Left ventricle myocardium inferior (tissue), 1 donor: ENCODE measurements around the gene FOXJ3. TPM values are rescaled to one million over a fixed set of nuclear protein-coding genes. Genes with fewer than 3 reads are reported as not detected.

Experiments used
- DNase-seq: peaks from one replicate; pipeline ENCODE4 v3.0.0-alpha.2; 2020
- H3K27ac ChIP-seq: fragments of 200-600 bp; replicated peaks from 2 replicates; pipeline ENCODE4 v1.8.0; 2021
- H3K27me3 ChIP-seq: fragments of 200-600 bp; 2 replicates; pipeline ENCODE4 v1.8.0; 2021; ENCODE audit warnings: low read depth
- H3K36me3 ChIP-seq: fragments of 200-600 bp; 2 replicates; pipeline ENCODE4 v1.8.0; 2021
- H3K4me1 ChIP-seq: fragments of 200-600 bp; 2 replicates; pipeline ENCODE4 v1.8.0; 2021
- H3K4me3 ChIP-seq: fragments of 200-600 bp; 2 replicates; pipeline ENCODE4 v1.8.0; 2021; ENCODE audit warnings: mild to moderate bottlenecking, moderate library complexity
- H3K9me3 ChIP-seq: fragments of 200-600 bp; replicated peaks from 2 replicates; pipeline ENCODE4 v1.8.0; 2021
- intact Hi-C: fragments of 100-400 bp; cut with micrococcal nuclease; formaldehyde crosslinking; loops from one replicate; pipeline ENCODE4 v1.11.0; 2022
- total RNA-seq: library from RNA; stranded (reverse); fragmentation: NEBNext Ultra II Directional; extraction: Animal tissue kit (Norgen Biotek cat#: 25700); gene quantifications from one replicate; pipeline ENCODE4 v1.2.1, GENCODE V29; 2021
- TF ChIP-seq, protein P1 (sequence below): fragments of 200-600 bp; IDR thresholded peaks from 2 replicates; pipeline ENCODE4 v1.8.0; 2021; ENCODE audit warnings: antibody characterized with exemption, mild to moderate bottlenecking, borderline replicate concordance
- donor health status: DM: no; HTN: yes; CAD: no; lungs with severe emphysema.

The FOXJ3 gene
- total RNA-seq, 1 donor from 2014 or later = 40.7 TPM

DNA sequence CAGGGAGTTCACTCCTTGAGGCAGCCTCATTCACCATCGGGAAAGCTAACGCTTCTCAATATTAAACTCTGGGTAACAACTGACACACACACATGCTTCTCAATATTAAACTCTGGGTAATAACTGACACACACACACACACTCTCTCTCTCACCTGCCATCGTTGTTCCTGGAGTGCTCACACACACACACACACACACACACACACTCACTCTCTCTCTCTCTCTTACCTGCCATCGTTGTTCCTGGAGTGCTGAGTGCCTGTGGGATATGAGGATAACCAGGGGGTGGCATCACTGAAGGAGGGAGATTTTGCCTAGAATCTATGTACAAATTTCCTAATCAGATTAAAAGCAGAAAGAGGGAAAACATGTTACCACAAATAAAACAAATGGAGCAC is 153.3 kb downstream of the FOXJ3 start:
- Histone ChIP-seq H3K36me3 (peaks cover 30% of the 10 kb centered on the region), H3K4me3 (no peak overlapping the region), H3K9me3 (no peaks in the 10 kb centered on the region), H3K27me3 (no peaks in the 10 kb centered on the region), H3K27ac (no peak overlapping the region), H3K4me1 (peaks cover 26% of the 10 kb centered on the region)
- DNase-seq = no peak
- TF ChIP-seq, protein P1, sequence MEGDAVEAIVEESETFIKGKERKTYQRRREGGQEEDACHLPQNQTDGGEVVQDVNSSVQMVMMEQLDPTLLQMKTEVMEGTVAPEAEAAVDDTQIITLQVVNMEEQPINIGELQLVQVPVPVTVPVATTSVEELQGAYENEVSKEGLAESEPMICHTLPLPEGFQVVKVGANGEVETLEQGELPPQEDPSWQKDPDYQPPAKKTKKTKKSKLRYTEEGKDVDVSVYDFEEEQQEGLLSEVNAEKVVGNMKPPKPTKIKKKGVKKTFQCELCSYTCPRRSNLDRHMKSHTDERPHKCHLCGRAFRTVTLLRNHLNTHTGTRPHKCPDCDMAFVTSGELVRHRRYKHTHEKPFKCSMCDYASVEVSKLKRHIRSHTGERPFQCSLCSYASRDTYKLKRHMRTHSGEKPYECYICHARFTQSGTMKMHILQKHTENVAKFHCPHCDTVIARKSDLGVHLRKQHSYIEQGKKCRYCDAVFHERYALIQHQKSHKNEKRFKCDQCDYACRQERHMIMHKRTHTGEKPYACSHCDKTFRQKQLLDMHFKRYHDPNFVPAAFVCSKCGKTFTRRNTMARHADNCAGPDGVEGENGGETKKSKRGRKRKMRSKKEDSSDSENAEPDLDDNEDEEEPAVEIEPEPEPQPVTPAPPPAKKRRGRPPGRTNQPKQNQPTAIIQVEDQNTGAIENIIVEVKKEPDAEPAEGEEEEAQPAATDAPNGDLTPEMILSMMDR = no peak
- intact Hi-C loops = no loop called here

DNA sequence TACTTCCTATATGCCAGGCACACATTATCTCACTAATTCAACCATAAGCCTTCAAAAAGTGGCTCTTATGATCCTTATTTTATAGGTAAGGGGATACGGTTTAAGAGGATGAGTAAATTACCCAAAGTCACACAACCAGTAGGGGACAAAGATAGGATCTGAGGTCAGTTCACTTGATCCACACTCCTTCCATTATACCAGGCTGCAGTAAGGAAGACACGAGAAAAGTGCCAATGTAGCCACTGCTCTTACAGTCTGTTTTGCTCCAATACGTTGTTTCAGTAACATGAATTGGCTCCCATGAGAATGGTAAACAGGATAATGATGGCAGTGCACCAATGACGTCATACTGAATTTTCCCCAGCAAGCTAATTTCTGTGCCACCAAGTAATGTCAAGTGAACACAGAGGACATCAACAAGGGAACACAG is 155.1 kb downstream of the FOXJ3 start:
- H3K27ac ChIP-seq = no peak overlapping the region
- intact Hi-C loops = no loop called here
- H3K4me1 ChIP-seq = peaks cover 26% of the 10 kb centered on the region
- TF ChIP-seq, protein P1 = no peak
- H3K9me3 ChIP-seq = no peaks in the 10 kb centered on the region
- H3K36me3 ChIP-seq = peaks cover 21% of the 10 kb centered on the region
- no peak overlapping the region for H3K4me3 ChIP-seq
- no peak for DNase-seq
- no peaks in the 10 kb centered on the region for H3K27me3 ChIP-seq

DNA sequence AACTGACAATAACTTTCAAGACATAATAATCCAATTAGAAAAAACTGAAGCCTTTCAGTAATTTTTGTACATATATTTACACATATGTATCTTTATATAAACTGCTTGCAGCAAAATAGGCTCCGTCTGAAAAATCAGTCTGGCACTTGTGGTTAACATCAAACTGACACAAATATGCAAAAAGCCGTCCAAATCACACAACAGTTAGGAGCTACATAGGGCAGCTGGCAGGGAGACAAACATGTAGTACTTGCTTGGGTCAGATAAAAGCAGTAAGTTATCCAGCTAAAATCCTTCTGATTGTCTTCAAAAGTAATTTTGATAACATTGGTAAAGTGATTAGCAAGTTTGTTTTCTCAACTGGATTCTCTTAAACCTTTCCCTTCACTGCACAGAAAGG is 155.8 kb downstream of the FOXJ3 start:
- no peak overlapping the region for H3K4me3 ChIP-seq
- intact Hi-C loops = no loop called here
- peaks cover 29% of the 10 kb centered on the region for H3K4me1 ChIP-seq
- no peak for DNase-seq
- H3K36me3 ChIP-seq = peaks cover 15% of the 10 kb centered on the region
- no peaks in the 10 kb centered on the region for H3K9me3 ChIP-seq
- TF ChIP-seq, protein P1 = no peak
- no peak overlapping the region for H3K27ac ChIP-seq
- H3K27me3 ChIP-seq = no peaks in the 10 kb centered on the region

DNA sequence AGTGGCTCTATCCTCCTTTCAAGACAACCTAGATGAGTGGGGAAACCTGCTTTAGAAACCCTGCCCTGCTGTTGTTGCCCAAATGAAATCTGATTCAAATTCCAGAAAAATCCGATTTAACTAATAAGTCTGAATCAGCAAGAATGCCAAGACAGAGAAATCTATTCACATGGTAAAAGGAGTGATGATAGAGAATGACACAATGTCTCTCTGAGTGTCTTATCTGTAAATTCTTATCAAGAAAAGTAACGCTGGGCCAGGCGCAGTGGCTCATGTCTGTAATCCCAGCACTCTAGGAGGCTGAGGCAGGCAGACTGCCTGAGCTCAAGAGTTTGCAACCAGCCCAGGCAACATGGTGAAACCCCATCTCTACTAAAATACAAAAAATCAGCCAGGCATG is 156.8 kb downstream of the FOXJ3 start:
- TF ChIP-seq, protein P1 = no peak
- no peak overlapping the region for H3K4me3 ChIP-seq
- peak overlapping the region; percentile 17 for H3K27ac ChIP-seq
- intact Hi-C loops = no loop called here
- DNase-seq = no peak
- peaks cover 15% of the 10 kb centered on the region for H3K36me3 ChIP-seq
- H3K27me3 ChIP-seq = no peaks in the 10 kb centered on the region
- no peaks in the 10 kb centered on the region for H3K9me3 ChIP-seq
- H3K4me1 ChIP-seq = peaks cover 39% of the 10 kb centered on the region

DNA sequence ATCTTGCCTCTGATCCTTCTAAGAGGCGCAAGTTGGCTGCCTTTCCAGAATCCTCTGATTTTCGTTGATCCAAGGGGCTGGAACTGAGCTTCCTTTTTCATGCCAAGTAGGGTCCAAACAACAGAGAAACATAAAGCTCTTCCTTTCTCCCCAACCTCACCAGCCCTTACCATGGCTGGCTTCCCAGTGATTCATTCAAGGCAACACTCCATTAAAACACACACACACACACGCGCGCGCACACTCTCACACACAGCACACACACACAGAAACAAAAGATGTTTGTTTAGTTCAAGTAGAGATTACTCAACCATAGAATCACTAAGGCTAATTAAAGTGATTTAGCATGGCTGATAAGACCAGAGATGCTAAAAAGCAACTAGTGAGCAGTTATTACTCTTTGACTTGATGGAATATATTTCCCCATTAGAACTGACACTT is 157.5 kb downstream of the FOXJ3 start:
- Histone ChIP-seq H3K4me3 (no peak overlapping the region), H3K27me3 (no peaks in the 10 kb centered on the region), H3K27ac (no peak overlapping the region), H3K36me3 (peaks cover 15% of the 10 kb centered on the region), H3K9me3 (no peaks in the 10 kb centered on the region), H3K4me1 (peaks cover 46% of the 10 kb centered on the region)
- DNase-seq = no peak
- TF ChIP-seq, protein P1 = no peak
- intact Hi-C loops = no loop called here
